SK-N-MC (cell line): ENCODE measurements around the gene KIF26B.
A peak's percentile ranks its signal among the peaks of the same experiment; 100 is the strongest.

Experiments used
- DNase-seq: peaks from one replicate; pipeline ENCODE4 v3.0.0-alpha.2; 2011; ENCODE audit warnings: low read depth, low spot score
- H3K27ac ChIP-seq: fragments of 200-600 bp; sonication (generic); 2 replicates; pipeline ENCODE4 v1.5.1; 2016; ENCODE audit warnings: mixed run types
- H3K36me3 ChIP-seq: fragments of 200-600 bp; sonication (generic); 2 replicates; pipeline ENCODE4 v1.6.1; 2017; ENCODE audit warnings: antibody characterized with exemption, low read length, mixed read lengths; ENCODE audit not compliant: insufficient read depth
- H3K4me3 ChIP-seq: fragments of 200-600 bp; sonication (generic); 2 replicates; pipeline ENCODE4 v1.5.1; 2016
- H3K9ac ChIP-seq: fragments of 200-600 bp; sonication (generic); 2 replicates; pipeline ENCODE4 v1.8.0; 2017; ENCODE audit warnings: mixed run types, mixed read lengths; ENCODE audit not compliant: insufficient read length
- H3K9me3 ChIP-seq: fragments of 200-600 bp; sonication (generic); 2 replicates; pipeline ENCODE4 v1.6.1; 2017; ENCODE audit warnings: low read depth, mild to moderate bottlenecking, antibody characterized with exemption, low read length, moderate library complexity, mixed read lengths
- EZH2 ChIP-seq: fragments of 200-600 bp; sonication (generic); IDR thresholded peaks from one replicate; pipeline ENCODE4 v1.6.1; 2017; ENCODE audit warnings: antibody characterized with exemption
- FOXP2 ChIP-seq: optimal IDR thresholded peaks from 2 replicates; pipeline ENCODE3; 2011; ENCODE audit warnings: mild to moderate bottlenecking, moderate library complexity; ENCODE audit not compliant: insufficient read depth; ENCODE audit errors: extremely low read length, control extremely low read depth
- POLR2AphosphoS5 ChIP-seq: IDR thresholded peaks from 2 replicates; pipeline ENCODE4 v1.6.1; 2012; ENCODE audit warnings: mild to moderate bottlenecking, low read depth, low read length, borderline replicate concordance

The KIF26B gene

GRCh38 chr1:245154429-245155271, at the start of gene KIF26B:
Gene KIF26B (plus strand): TSS chr1:245154985. CDS start chr1:245155425, 440 bp downstream.
- Histone ChIP-seq H3K9me3 (no peaks in the 10 kb centered on the region), H3K9ac (no peak within 1 kb of the TSS), H3K36me3 (no peaks in the 10 kb centered on the region), H3K27ac (no peak within 1 kb of the TSS), H3K4me3 (peak within 1 kb of the TSS; percentile 82)
- TF ChIP-seq EZH2: no peak
- TF ChIP-seq POLR2AphosphoS5: no peak
- DNase-seq: no peak

GRCh38 chr1:245105042-245105441, 49.7 kb upstream of the KIF26B start:
- TF ChIP-seq EZH2: no peak
- Histone ChIP-seq H3K9ac (no peak overlapping the region), H3K4me3 (no peak overlapping the region), H3K9me3 (no peaks in the 10 kb centered on the region), H3K36me3 (no peaks in the 10 kb centered on the region), H3K27ac (no peak overlapping the region)
- no peak for DNase-seq

- Histone ChIP-seq H3K9ac (no peak overlapping the region), H3K9me3 (no peaks in the 10 kb centered on the region), H3K27ac (no peak overlapping the region), H3K36me3 (no peaks in the 10 kb centered on the region), H3K4me3 (no peak overlapping the region)
- TF ChIP-seq POLR2AphosphoS5 (no peak), EZH2 (no peak), FOXP2 (no peak)
- DNase-seq: no peak
These were observed 48.9 kb upstream of the KIF26B start for GRCh38 chr1:245105815-245106410.

DNA sequence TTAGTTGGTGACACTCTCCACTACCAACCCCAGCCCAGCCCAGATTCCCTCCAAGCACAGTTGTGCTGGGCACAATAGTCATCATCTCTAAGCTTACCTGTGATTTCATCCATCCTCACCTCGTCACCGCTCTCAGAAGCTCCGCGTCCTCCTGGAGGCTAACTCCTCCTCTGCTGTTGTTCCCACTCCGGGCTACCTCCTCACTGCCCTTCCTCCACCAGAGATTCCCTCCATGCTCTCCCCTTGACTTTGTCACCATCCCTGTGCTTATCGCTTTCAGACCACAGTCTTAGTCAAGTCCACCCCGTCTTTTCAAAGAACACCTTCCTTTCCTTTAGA, 47.0 kb upstream of the KIF26B start:
- Histone ChIP-seq H3K9me3 (no peaks in the 10 kb centered on the region), H3K9ac (no peak overlapping the region), H3K36me3 (no peaks in the 10 kb centered on the region), H3K4me3 (no peak overlapping the region), H3K27ac (no peak overlapping the region)
- DNase-seq: no peak
- TF ChIP-seq POLR2AphosphoS5: no peak
- TF ChIP-seq EZH2: no peak
- no peak for TF ChIP-seq FOXP2

DNA sequence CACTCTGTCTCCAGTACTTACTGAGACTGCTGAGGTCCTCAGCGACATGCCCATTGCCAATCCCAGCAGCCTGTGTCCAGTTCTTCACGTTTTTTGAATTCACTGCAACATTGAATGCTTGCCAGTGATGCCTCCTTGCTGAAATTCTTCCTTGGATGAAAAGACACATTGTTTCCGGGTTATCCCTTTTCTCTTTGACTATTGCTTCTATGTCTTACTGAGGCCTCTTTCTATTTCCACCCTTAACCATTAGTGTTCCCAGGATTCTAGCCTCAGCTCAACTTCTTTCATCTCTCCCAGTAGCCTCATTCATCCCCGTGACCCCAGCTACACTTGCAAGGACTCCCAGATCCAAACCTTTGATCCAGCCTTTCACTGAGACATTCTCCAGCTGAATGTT, 46.5 kb upstream of the KIF26B start:
- no peak for DNase-seq
- TF ChIP-seq EZH2: no peak
- TF ChIP-seq POLR2AphosphoS5: no peak
- no peak for TF ChIP-seq FOXP2
- H3K4me3 ChIP-seq: no peak overlapping the region
- H3K9me3 ChIP-seq: no peaks in the 10 kb centered on the region
- no peak overlapping the region for H3K27ac ChIP-seq
- H3K36me3 ChIP-seq: no peaks in the 10 kb centered on the region
- H3K9ac ChIP-seq: no peak overlapping the region

DNA sequence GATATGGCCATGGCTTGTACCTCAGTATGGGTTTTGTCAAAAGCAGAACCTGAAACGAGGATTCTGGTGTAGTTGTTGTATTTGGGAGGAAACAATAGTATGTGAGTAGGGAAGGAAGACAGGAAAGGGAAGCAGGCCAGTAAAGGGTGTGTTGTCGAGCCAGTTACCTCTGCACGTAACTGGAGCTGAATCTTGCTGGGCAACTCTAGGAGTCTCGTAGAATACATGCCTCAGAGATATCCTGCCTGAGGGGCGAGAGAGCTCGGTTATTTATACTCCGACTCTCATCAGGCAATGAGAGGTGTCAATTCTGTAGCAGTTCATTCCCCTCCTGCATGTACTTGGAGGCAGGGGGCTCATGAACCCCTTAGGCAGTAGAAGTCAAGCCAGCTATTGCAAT, 45.9 kb upstream of the KIF26B start:
- TF ChIP-seq FOXP2 (no peak), POLR2AphosphoS5 (no peak), EZH2 (no peak)
- DNase-seq: no peak
- Histone ChIP-seq H3K9ac (no peak overlapping the region), H3K4me3 (no peak overlapping the region), H3K27ac (no peak overlapping the region), H3K9me3 (no peaks in the 10 kb centered on the region), H3K36me3 (no peaks in the 10 kb centered on the region)

GRCh38 chr1:245110406-245110805, 44.4 kb upstream of the KIF26B start:
- TF ChIP-seq POLR2AphosphoS5: no peak
- TF ChIP-seq EZH2: no peak
- no peak for TF ChIP-seq FOXP2
- H3K9me3 ChIP-seq: no peaks in the 10 kb centered on the region
- no peaks in the 10 kb centered on the region for H3K36me3 ChIP-seq
- DNase-seq: no peak
- H3K4me3 ChIP-seq: no peak overlapping the region
- H3K27ac ChIP-seq: no peak overlapping the region
- no peak overlapping the region for H3K9ac ChIP-seq

GRCh38 chr1:245111073-245111472, 43.7 kb upstream of the KIF26B start:
- H3K36me3 ChIP-seq: no peaks in the 10 kb centered on the region
- DNase-seq: no peak
- TF ChIP-seq POLR2AphosphoS5: no peak
- TF ChIP-seq FOXP2: no peak
- TF ChIP-seq EZH2: no peak
- H3K9me3 ChIP-seq: no peaks in the 10 kb centered on the region
- no peak overlapping the region for H3K9ac ChIP-seq
- no peak overlapping the region for H3K27ac ChIP-seq
- no peak overlapping the region for H3K4me3 ChIP-seq

DNA sequence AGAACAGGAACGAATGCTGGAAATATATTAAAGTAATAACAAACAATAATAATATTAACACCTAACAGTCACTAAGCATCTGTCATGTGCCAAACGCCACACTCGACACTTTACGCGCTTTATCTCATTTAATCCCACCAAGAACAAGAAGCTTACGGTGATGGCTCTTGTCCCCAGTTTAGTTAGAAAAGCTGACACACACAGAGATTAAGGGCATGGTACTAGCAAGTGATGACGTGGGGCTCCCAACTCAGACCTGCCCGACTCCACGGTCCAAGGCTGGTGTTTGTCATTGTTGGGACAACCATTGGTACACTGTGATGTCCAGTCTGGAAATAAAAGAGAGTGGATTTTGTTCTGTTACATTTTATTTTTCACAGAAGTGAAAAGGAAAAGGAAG, 41.1 kb upstream of the KIF26B start:
- Histone ChIP-seq H3K36me3 (no peaks in the 10 kb centered on the region), H3K4me3 (no peak overlapping the region), H3K9ac (no peak overlapping the region), H3K27ac (no peak overlapping the region), H3K9me3 (no peaks in the 10 kb centered on the region)
- DNase-seq: no peak
- no peak for TF ChIP-seq FOXP2
- TF ChIP-seq POLR2AphosphoS5: no peak
- no peak for TF ChIP-seq EZH2

GRCh38 chr1:245116131-245116530, 38.7 kb upstream of the KIF26B start:
- Histone ChIP-seq H3K27ac (no peak overlapping the region), H3K9ac (no peak overlapping the region), H3K36me3 (no peaks in the 10 kb centered on the region), H3K4me3 (no peak overlapping the region), H3K9me3 (no peaks in the 10 kb centered on the region)
- no peak for DNase-seq
- TF ChIP-seq EZH2 (no peak), POLR2AphosphoS5 (no peak), FOXP2 (no peak)
